Activated CD8-positive, alpha-beta T cell treated with anti-CD3 and anti-CD28 coated beads for 36 hours (primary cell): ENCODE data around the gene RBM28. TPM values are rescaled to one million over a fixed set of nuclear protein-coding genes. Genes with fewer than 3 reads are reported as not detected.
"Not testable (repeated sequence)": the region's sequence is repeated elsewhere in the genome, so short reads cannot be mapped to it uniquely, and the experiment has no call there.

Experiments
- ATAC-seq: fragments of 200-7000 bp; cut with Tn5 transposase; one replicate; pipeline ENCODE4 v1.10.0; 2021; ENCODE audit warnings: mild to moderate bottlenecking, moderate library complexity
- CTCF ChIA-PET: fragments of 350-600 bp; sonication (Branson Sonifier 250); formaldehyde crosslinking; loops from one replicate; lab custom pipeline; 2021; ENCODE audit warnings: antibody characterized with exemption; lab: Charles Lee
- POLR2A ChIA-PET: fragments of 350-600 bp; sonication (Branson Sonifier 250); formaldehyde crosslinking; loops from one replicate; lab custom pipeline; 2021; ENCODE audit warnings: antibody characterized with exemption; lab: Charles Lee
- DNase-seq: peaks from one replicate; pipeline ENCODE4 v3.0.0-alpha.2; 2020
- H3K27ac Mint-ChIP-seq: one replicate; pipeline ENCODE4 v1.8.0; 2021; ENCODE audit warnings: mild to moderate bottlenecking, mixed read lengths
- H3K27me3 Mint-ChIP-seq: one replicate; pipeline ENCODE4 v1.8.0; 2021; ENCODE audit warnings: mixed read lengths
- H3K36me3 Mint-ChIP-seq: one replicate; pipeline ENCODE4 v1.8.0; 2021; ENCODE audit warnings: low read depth, mixed read lengths
- H3K4me1 Mint-ChIP-seq: one replicate; pipeline ENCODE4 v1.8.0; 2021; ENCODE audit warnings: low read depth, mixed read lengths
- H3K4me3 Mint-ChIP-seq: one replicate; pipeline ENCODE4 v1.8.0; 2021; ENCODE audit warnings: mild to moderate bottlenecking, moderate library complexity, mixed read lengths
- H3K9me3 Mint-ChIP-seq: one replicate; pipeline ENCODE4 v1.8.0; 2021; ENCODE audit warnings: mixed read lengths
- CTCF ChIP-seq: fragments of 200-600 bp; IDR thresholded peaks from one replicate; pipeline ENCODE4 v1.8.0; 2022; ENCODE audit warnings: antibody characterized with exemption, mild to moderate bottlenecking
- intact Hi-C: fragments of 100-400 bp; cut with micrococcal nuclease; formaldehyde crosslinking; loops from one replicate; pipeline ENCODE4 v1.10.0; 2022
- total RNA-seq, 2 experiments: library from RNA; stranded (reverse); gene quantifications; one replicate each; pipeline ENCODE4 v1.2.3, GENCODE V29; 2021

Gene RBM28
- total RNA-seq, 2 experiments from 2014 or later: 55.3 to 55.6 TPM

- intact Hi-C loops: no loop called here
- no peak for TF ChIP-seq CTCF
- Mint-ChIP-seq H3K4me1 (no peaks in the 10 kb centered on the region), H3K4me3 (no peak overlapping the region), H3K27ac (no peak overlapping the region), H3K9me3 (peaks cover 16% of the 10 kb centered on the region), H3K27me3 (no peaks in the 10 kb centered on the region), H3K36me3 (peaks cover 23% of the 10 kb centered on the region)
- ChIA-PET POLR2A (no interaction called here), CTCF (no interaction called here)
- ATAC-seq (no peak), DNase-seq (no peak)
Observed at GRCh38 chr7:128284102-128284501, 59.6 kb downstream of the RBM28 start.

GRCh38 chr7:128281605-128282380, 61.9 kb downstream of the RBM28 start:
- ChIA-PET POLR2A (no interaction called here), CTCF (no interaction called here)
- intact Hi-C loops: no loop called here
- DNase-seq (no peak), ATAC-seq (no peak)
- no peak for TF ChIP-seq CTCF
- Mint-ChIP-seq H3K4me3 (no peak overlapping the region), H3K27me3 (no peaks in the 10 kb centered on the region), H3K4me1 (no peaks in the 10 kb centered on the region), H3K9me3 (peaks cover 21% of the 10 kb centered on the region), H3K27ac (no peak overlapping the region), H3K36me3 (peaks cover 23% of the 10 kb centered on the region)

GRCh38 chr7:128280451-128280850, 63.3 kb downstream of the RBM28 start:
- H3K27ac Mint-ChIP-seq, DNase-seq, H3K4me1 Mint-ChIP-seq, ATAC-seq, CTCF ChIA-PET, intact Hi-C loops, POLR2A ChIA-PET, H3K4me3 Mint-ChIP-seq, H3K27me3 Mint-ChIP-seq: not testable (repeated sequence)
- Mint-ChIP-seq H3K9me3 (peaks cover 21% of the 10 kb centered on the region), H3K36me3 (peaks cover 22% of the 10 kb centered on the region)

GRCh38 chr7:128279124-128279713, 64.5 kb downstream of the RBM28 start:
- peaks cover 18% of the 10 kb centered on the region for H3K36me3 Mint-ChIP-seq
- DNase-seq (no peak), ATAC-seq (no peak)
- CTCF ChIA-PET: no interaction called here
- H3K4me1 Mint-ChIP-seq: no peaks in the 10 kb centered on the region
- peaks cover 21% of the 10 kb centered on the region for H3K9me3 Mint-ChIP-seq
- no peak overlapping the region for H3K27ac Mint-ChIP-seq
- POLR2A ChIA-PET: no interaction called here
- no peaks in the 10 kb centered on the region for H3K27me3 Mint-ChIP-seq
- no peak for TF ChIP-seq CTCF
- intact Hi-C loops: no loop called here
- H3K4me3 Mint-ChIP-seq: no peak overlapping the region

GRCh38 chr7:128278366-128278765, 65.3 kb downstream of the RBM28 start:
- Mint-ChIP-seq H3K4me3 (no peak overlapping the region), H3K9me3 (peaks cover 21% of the 10 kb centered on the region), H3K27ac (no peak overlapping the region), H3K4me1 (no peaks in the 10 kb centered on the region), H3K27me3 (no peaks in the 10 kb centered on the region), H3K36me3 (peaks cover 18% of the 10 kb centered on the region)
- ChIA-PET CTCF (interaction anchor here (1.7 kb wide), 1 partner anchor 157 kb away, joined by 3 read pairs; no protein-coding TSS in a partner anchor), POLR2A (no interaction called here)
- TF ChIP-seq CTCF: no peak
- ATAC-seq (no peak), DNase-seq (no peak)
- intact Hi-C loops: no loop called here
